Stimulated activated CD8-positive, alpha-beta memory T cell treated with anti-CD3 and anti-CD28 coated beads, Interleukin-2, amount 100 ng/mL, for 1 hour (primary cell): ENCODE results near the gene CACNA2D3.

ENCODE experiments used
- DNase-seq, 2 donors: peaks; one replicate each; pipeline ENCODE4 v3.0.0-alpha.2; 2020; ENCODE audit warnings: low read depth in 2 of 2

CACNA2D3 gene

GRCh38 chr3:54572197-54572895, 450.0 kb downstream of the CACNA2D3 start:
- DNase-seq, result no peak

- DNase-seq, result no peak
These were observed 451.5 kb downstream of the CACNA2D3 start for GRCh38 chr3:54573858-54574257.

- DNase-seq, result no peak
These were observed 452.7 kb downstream of the CACNA2D3 start for GRCh38 chr3:54574906-54575617.

GRCh38 chr3:54575618-54575960, 453.2 kb downstream of the CACNA2D3 start:
- DNase-seq, result no peak

- no peak for DNase-seq
These were observed 455.0 kb downstream of the CACNA2D3 start for GRCh38 chr3:54577313-54577712.

- no peak for DNase-seq
These were observed 456.1 kb downstream of the CACNA2D3 start for GRCh38 chr3:54578417-54578816.

- no peak for DNase-seq
These were observed 458.1 kb downstream of the CACNA2D3 start for GRCh38 chr3:54580453-54580852.

- DNase-seq, result no peak
These were observed 460.1 kb downstream of the CACNA2D3 start for GRCh38 chr3:54582424-54582823.

- no peak for DNase-seq
These were observed 468.8 kb downstream of the CACNA2D3 start for GRCh38 chr3:54591157-54591556.

GRCh38 chr3:54593653-54594052, 471.3 kb downstream of the CACNA2D3 start:
- no peak for DNase-seq

GRCh38 chr3:54596087-54596486, 473.7 kb downstream of the CACNA2D3 start:
- DNase-seq, result no peak

- no peak for DNase-seq
These were observed 477.4 kb downstream of the CACNA2D3 start for GRCh38 chr3:54599716-54600115.

- no peak for DNase-seq
These were observed 478.3 kb downstream of the CACNA2D3 start for GRCh38 chr3:54600441-54601204.

- no peak for DNase-seq
These were observed 482.1 kb downstream of the CACNA2D3 start for GRCh38 chr3:54604495-54604894.

- DNase-seq, result no peak
These were observed 485.7 kb downstream of the CACNA2D3 start for GRCh38 chr3:54608041-54608440.

GRCh38 chr3:54619053-54619452, 496.7 kb downstream of the CACNA2D3 start:
- no peak for DNase-seq

GRCh38 chr3:54619531-54619930, 497.2 kb downstream of the CACNA2D3 start:
- no peak for DNase-seq

- DNase-seq, result no peak
These were observed 498.8 kb downstream of the CACNA2D3 start for GRCh38 chr3:54621184-54621583.

- DNase-seq, result no peak
These were observed 500.3 kb downstream of the CACNA2D3 start for GRCh38 chr3:54622678-54623077.

- no peak for DNase-seq
These were observed 503.7 kb downstream of the CACNA2D3 start for GRCh38 chr3:54625805-54626787.

GRCh38 chr3:54628888-54629441, 506.6 kb downstream of the CACNA2D3 start:
- DNase-seq, result no peak
